ENCODE results near the gene MIER1. TPM values are rescaled to one million over a fixed set of nuclear protein-coding genes. Genes with fewer than 3 reads are reported as not detected.
"Not testable (repeated sequence)": the region's sequence is repeated elsewhere in the genome, so short reads cannot be mapped to it uniquely, and the experiment has no call there.

MIER1 gene
- total RNA-seq = 16.9 and 26.6 TPM in 2 replicates
- polyA plus RNA-seq = 15.8 and 22.6 TPM in 2 replicates

DNA sequence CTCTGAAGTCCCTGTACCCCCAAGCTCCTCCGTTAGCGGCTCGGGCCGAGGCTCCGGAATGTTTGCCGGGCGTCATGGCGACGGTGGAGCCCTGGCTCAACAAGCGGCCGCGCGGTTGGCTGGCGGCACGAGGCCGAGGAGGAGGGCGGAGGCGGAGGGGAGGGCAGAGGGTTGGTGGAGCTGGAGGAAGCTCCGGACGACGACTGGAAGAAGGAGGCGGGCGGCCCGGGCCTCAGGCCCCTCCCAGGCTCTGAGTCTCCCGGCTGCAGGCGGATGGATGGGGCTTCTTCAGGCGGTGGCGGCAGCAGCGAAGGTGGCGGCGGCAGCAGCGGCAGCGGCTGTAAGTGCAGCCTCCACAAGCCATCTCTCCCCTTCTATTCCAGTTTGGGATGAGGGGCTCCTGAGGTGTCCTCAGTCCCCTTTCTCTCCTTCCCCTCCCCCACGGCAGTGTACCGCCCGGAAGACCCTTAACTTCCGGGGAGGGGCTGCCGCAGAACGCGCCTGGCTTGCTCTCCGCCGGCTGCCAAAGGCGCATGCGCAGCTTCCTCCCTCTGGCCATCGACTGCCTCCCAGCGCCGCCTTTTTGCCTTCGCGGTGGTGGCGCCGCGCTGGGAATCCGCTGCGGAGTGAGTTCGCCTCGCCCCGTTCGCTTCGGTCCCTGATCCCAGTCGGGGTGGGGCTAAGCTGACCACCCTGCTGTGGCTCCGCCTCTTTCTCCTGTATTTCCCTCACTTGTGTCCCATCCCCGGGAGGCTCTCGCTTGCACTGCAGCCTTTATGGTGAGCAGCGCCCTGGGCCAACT, at the start of gene MIER1, which contains the start of gene DNAI4:
Gene MIER1, plus strand, starts transcription at position 235 of the 802 bp plus-strand sequence. Its CDS starts 39 bp downstream, at position 274.
Gene DNAI4, minus strand, starts transcription at position 101 of the 802 bp plus-strand sequence. Its CDS starts 25 bp downstream, at position 76.
- no peaks in the 10 kb centered on the region for H3K9me3 ChIP-seq (ENCODE audit: low read depth)
- DNase-seq (ENCODE audit: low read depth in 1 of 2, low spot score in 1 of 2) = peak; percentile 99
- no peaks in the 10 kb centered on the region for H3K27me3 ChIP-seq
- TF ChIP-seq, protein P1, sequence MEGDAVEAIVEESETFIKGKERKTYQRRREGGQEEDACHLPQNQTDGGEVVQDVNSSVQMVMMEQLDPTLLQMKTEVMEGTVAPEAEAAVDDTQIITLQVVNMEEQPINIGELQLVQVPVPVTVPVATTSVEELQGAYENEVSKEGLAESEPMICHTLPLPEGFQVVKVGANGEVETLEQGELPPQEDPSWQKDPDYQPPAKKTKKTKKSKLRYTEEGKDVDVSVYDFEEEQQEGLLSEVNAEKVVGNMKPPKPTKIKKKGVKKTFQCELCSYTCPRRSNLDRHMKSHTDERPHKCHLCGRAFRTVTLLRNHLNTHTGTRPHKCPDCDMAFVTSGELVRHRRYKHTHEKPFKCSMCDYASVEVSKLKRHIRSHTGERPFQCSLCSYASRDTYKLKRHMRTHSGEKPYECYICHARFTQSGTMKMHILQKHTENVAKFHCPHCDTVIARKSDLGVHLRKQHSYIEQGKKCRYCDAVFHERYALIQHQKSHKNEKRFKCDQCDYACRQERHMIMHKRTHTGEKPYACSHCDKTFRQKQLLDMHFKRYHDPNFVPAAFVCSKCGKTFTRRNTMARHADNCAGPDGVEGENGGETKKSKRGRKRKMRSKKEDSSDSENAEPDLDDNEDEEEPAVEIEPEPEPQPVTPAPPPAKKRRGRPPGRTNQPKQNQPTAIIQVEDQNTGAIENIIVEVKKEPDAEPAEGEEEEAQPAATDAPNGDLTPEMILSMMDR (IDR thresholded peaks at IDR 0.05; ENCODE audit: low read depth, low read length) = peak; percentile 23
- no peaks in the 10 kb centered on the region for H3K36me3 ChIP-seq
- peak within 1 kb of the TSS; percentile 65 for H3K4me3 ChIP-seq
- peak within 1 kb of the TSS; percentile 76 for H3K27ac ChIP-seq
- H3K4me1 ChIP-seq (ENCODE audit: low read depth) = peaks cover 18% of the 10 kb centered on the region

DNA sequence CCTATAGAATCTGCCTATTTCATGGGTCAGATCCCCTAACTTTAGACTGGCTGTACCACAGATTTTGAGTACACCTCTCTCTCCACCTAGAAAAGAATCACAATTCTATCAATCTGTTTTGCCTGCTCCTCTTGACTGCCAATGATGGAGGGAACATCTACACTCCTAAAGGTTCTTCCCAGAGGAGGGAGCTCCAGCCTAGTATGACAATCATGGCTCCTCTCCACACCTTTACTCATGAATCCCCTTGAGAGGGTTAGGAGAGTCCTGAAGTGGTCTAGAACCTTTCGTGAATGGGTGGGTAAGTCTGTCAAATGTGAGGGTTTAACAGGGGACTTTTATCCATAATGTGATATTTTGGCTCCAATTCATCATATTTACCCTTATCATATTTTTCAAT, 48.1 kb upstream of the MIER1 start:
- DNase-seq (ENCODE audit: low read depth in 1 of 2, low spot score in 1 of 2) = no peak
- no peaks in the 10 kb centered on the region for H3K27me3 ChIP-seq
- H3K9me3 ChIP-seq (ENCODE audit: low read depth) = no peaks in the 10 kb centered on the region
- H3K27ac ChIP-seq = no peak overlapping the region
- TF ChIP-seq, protein P1 (IDR thresholded peaks at IDR 0.05; ENCODE audit: low read depth, low read length) = no peak
- no peaks in the 10 kb centered on the region for H3K4me1 ChIP-seq (ENCODE audit: low read depth)
- H3K4me3 ChIP-seq = no peak overlapping the region
- H3K36me3 ChIP-seq = no peaks in the 10 kb centered on the region

DNA sequence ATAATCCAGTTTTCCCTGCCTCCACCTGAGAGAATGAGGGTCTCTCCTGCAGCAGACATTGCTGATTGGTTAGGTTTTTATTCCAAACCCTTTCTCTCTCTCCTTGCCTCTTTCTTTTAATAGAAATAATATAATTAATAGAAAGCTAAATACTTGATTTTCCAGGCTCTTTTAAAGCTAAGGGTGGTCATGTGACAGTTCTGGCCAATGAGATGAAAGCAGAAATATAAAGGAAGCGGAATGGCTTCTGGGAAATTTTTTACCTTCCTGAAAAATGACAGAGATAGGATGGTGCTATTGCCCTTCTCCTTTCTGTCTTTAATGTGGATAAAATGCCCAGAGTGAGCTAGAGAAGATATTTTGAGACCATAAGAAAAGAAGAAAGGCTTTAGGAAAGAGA, 35.8 kb upstream of the MIER1 start:
- no peaks in the 10 kb centered on the region for H3K36me3 ChIP-seq
- DNase-seq (ENCODE audit: low read depth in 1 of 2, low spot score in 1 of 2) = no peak
- TF ChIP-seq, protein P1 (IDR thresholded peaks at IDR 0.05; ENCODE audit: low read depth, low read length) = no peak
- H3K4me1 ChIP-seq (ENCODE audit: low read depth) = no peaks in the 10 kb centered on the region
- H3K27me3 ChIP-seq = no peaks in the 10 kb centered on the region
- no peak overlapping the region for H3K27ac ChIP-seq
- H3K4me3 ChIP-seq = no peak overlapping the region
- no peaks in the 10 kb centered on the region for H3K9me3 ChIP-seq (ENCODE audit: low read depth)

DNA sequence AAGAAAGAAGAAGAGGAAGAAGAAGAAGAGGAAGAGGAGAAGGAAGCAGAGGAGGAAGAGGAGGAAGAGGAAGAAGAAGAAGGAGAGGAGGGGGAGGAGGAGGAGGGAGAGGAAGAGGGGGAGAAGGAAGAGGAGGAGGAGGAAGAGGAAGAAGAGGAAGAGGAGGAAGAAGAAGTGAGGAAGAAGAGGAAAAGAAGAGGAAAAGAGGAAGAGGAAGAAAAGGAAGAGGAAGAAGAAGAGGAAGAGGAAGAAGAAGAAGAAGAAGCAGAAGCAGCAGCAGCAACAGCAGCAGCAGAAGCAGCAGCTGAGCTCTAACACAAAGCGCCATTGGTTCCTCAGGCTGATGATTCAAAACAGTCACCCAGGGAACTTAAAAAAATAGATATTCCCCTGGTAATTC, 34.2 kb upstream of the MIER1 start:
- DNase-seq (ENCODE audit: low read depth in 1 of 2, low spot score in 1 of 2) = no peak
- no peaks in the 10 kb centered on the region for H3K4me1 ChIP-seq (ENCODE audit: low read depth)
- no peak overlapping the region for H3K27ac ChIP-seq
- H3K27me3 ChIP-seq = no peaks in the 10 kb centered on the region
- H3K36me3 ChIP-seq = no peaks in the 10 kb centered on the region
- H3K4me3 ChIP-seq = no peak overlapping the region
- no peaks in the 10 kb centered on the region for H3K9me3 ChIP-seq (ENCODE audit: low read depth)
- TF ChIP-seq, protein P1 (IDR thresholded peaks at IDR 0.05; ENCODE audit: low read depth, low read length) = no peak

DNA sequence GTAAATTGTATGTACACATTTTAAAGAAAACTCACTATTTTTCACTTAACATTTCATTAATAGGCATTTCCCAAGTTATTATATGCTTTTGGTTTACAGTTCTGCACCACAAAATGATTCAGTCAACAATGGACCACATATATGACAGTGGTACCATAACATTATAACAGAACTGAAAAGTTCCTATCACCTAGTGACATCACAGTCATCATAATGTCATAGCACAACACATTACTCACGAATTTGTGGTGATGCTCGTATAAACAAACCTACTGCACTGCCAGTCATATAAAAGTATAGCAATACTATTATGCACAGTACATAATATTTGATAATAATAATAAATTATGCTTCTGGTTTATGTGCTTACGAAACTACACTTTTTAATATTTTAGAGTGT, 31.1 kb upstream of the MIER1 start:
- no peak for DNase-seq (ENCODE audit: low read depth in 1 of 2, low spot score in 1 of 2)
- Histone ChIP-seq H3K9me3 (ENCODE audit: low read depth) (no peaks in the 10 kb centered on the region), H3K4me1 (ENCODE audit: low read depth) (no peaks in the 10 kb centered on the region), H3K27me3 (no peaks in the 10 kb centered on the region), H3K4me3 (no peak overlapping the region), H3K36me3 (no peaks in the 10 kb centered on the region), H3K27ac (no peak overlapping the region)
- TF ChIP-seq, protein P1 (IDR thresholded peaks at IDR 0.05; ENCODE audit: low read depth, low read length) = no peak

DNA sequence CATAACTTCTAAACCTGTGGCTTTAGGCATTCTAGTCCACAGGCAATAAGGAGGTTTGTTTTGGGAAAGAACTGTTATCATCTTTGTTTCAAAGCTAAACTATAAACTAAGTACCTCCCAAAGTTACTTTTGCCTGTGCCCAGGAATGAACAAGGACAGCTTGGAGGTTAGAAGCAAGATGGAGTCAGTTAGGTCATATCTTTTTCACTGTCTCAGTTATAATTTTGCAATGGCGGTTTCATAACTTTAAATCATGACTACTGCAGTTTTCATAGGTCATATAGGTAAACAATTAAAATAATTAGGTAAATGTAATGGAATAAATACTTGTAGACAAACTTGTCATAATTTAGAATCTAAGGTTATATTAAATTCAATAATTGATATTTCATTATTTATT, 9.6 kb upstream of the MIER1 start:
- not testable (repeated sequence) for H3K9me3 ChIP-seq (ENCODE audit: low read depth)

More for the DNA sequence above, 9.6 kb upstream of the MIER1 start:
- not testable (repeated sequence) for H3K36me3 ChIP-seq; DNase-seq (ENCODE audit: low read depth in 1 of 2, low spot score in 1 of 2); H3K4me3 ChIP-seq; H3K27me3 ChIP-seq; H3K4me1 ChIP-seq (ENCODE audit: low read depth); H3K27ac ChIP-seq

Data from cardiac muscle cell (in vitro differentiated cells and primary cell).